ENCODE results near the gene EML3. TPM values are rescaled to one million over a fixed set of nuclear protein-coding genes. Genes with fewer than 3 reads are reported as not detected.

EML3 gene
- total and polyA plus RNA-seq, 2 of the 13 experiments (the other 11 are each of a cell fraction or from before 2014, with no cell fraction given), result 10.6 to 12.3 TPM

GRCh38 chr11:62654297-62654696, 41.7 kb upstream of the EML3 start:
- in situ Hi-C loops (cut with HindIII; ENCODE audit: extremely low pct_ligation_motif_present, low pct_unique_long_range_greater_than_20kb) (no loop called here), intact Hi-C loops (cut with micrococcal nuclease; ENCODE audit: unreplicated experiment) (loop anchor here (5.0 kb wide), 2 partner anchors 42 to 62 kb away; partner anchors contain the start of genes EML3, ROM1 and TUT1)
- POLR2A ChIA-PET, result interaction anchor here (0.6 to 6.3 kb wide), 10 partner anchors 10 to 150 kb away, joined by 3 to 186 read pairs (median 8); partner anchors contain the start of genes B3GAT3, C11orf98, CSKMT and EEF1G
- BruUV-seq (replicated peaks), result no TSS peak
- H3K36me3 ChIP-seq (replicated peaks in 1 of 2; ENCODE audit: control insufficient read depth in 1 of 2, insufficient read depth in 2 of 2, low read length in 2 of 2), result peaks cover 2 to 5% of the 10 kb centered on the region in 2 experiments; a peak in 3 of 5 replicates
- H4K20me1 ChIP-seq (ENCODE audit: insufficient read depth, low read length), result no peaks in the 10 kb centered on the region; the same call in 1 of the 2 replicates
- FAIRE-seq, result no peak
- H3K4me1 ChIP-seq (ENCODE audit: insufficient read depth, low read length), result peaks cover 34% of the 10 kb centered on the region
- CTCF ChIA-PET (ENCODE audit: low intra/inter-chr PET ratio, low total read pairs), result no interaction called here
- H3K79me2 ChIP-seq (ENCODE audit: insufficient read depth, low read length), result peaks cover 20% of the 10 kb centered on the region
- H3K4me2 ChIP-seq (ENCODE audit: low read depth, low read length), result peak overlapping the region; percentile 46; the same call in 1 of the 2 replicates
- no peak for DNase-seq (ENCODE audit: low spot score)
- peak overlapping the region in 1 of 3 experiments; percentile 15; a peak in 1 of 6 replicates for H3K4me3 ChIP-seq (replicated peaks in 1 of 3; ENCODE audit: insufficient read depth in 1 of 3, low read depth in 2 of 3, low read length in 3 of 3)
- no peaks in the 10 kb centered on the region for H3K27me3 ChIP-seq (ENCODE audit: control insufficient read depth in 1 of 2, insufficient read depth in 2 of 2, low read length in 2 of 2)
- no peak for ATAC-seq
- TF ChIP-seq SPEN (CRISPR knock-in tag; IDR thresholded peaks at IDR 0.05; ENCODE audit: low read depth), result 0 out of 2 replicates have a peak, but pooled peaks have one; percentile 20
- peak; percentile 94 for TF ChIP-seq ZNF121 (CRISPR knock-in tag; IDR thresholded peaks at IDR 0.05)
- TF ChIP-seq IRX3 (CRISPR knock-in tag; IDR thresholded peaks at IDR 0.05; ENCODE audit: borderline replicate concordance, low read depth), result no peak
- H3K9me3 ChIP-seq (ENCODE audit: low read length), result no peaks in the 10 kb centered on the region
- H3K27ac ChIP-seq (ENCODE audit: extremely low read length, insufficient read depth, low read length), result no peak overlapping the region
- 77% methylated on average over 11 of the region's 11 CpGs for WGBS (ENCODE audit: low lambda C conversion rate)
- no peak overlapping the region for H2AFZ ChIP-seq (ENCODE audit: low read length)
- no peak overlapping the region for H3K9ac ChIP-seq (ENCODE audit: insufficient read depth, low read depth, low read length)

GRCh38 chr11:62652161-62653006, 39.8 kb upstream of the EML3 start:
- Histone ChIP-seq H4K20me1 (ENCODE audit: insufficient read depth, low read length) (no peaks in the 10 kb centered on the region; the same call in 1 of the 2 replicates), H3K4me1 (ENCODE audit: insufficient read depth, low read length) (peaks cover 39% of the 10 kb centered on the region), H3K36me3 (replicated peaks in 1 of 2; ENCODE audit: control insufficient read depth in 1 of 2, insufficient read depth in 2 of 2, low read length in 2 of 2) (peaks cover 4 to 14% of the 10 kb centered on the region in 2 experiments; a peak in 3 of 5 replicates), H3K27me3 (ENCODE audit: control insufficient read depth in 1 of 2, insufficient read depth in 2 of 2, low read length in 2 of 2) (no peaks in the 10 kb centered on the region), H3K27ac (ENCODE audit: extremely low read length, insufficient read depth, low read length) (peak overlapping the region; percentile 84), H3K9ac (ENCODE audit: insufficient read depth, low read depth, low read length) (peak overlapping the region; percentile 97), H3K4me2 (ENCODE audit: low read depth, low read length) (peak overlapping the region; percentile 97), H3K9me3 (ENCODE audit: low read length) (no peaks in the 10 kb centered on the region), H2AFZ (ENCODE audit: low read length) (no peak overlapping the region), H3K4me3 (replicated peaks in 1 of 3; ENCODE audit: insufficient read depth in 1 of 3, low read depth in 2 of 3, low read length in 3 of 3) (peak overlapping the region; percentile 88 to 92 (median 89)), H3K79me2 (ENCODE audit: insufficient read depth, low read length) (peaks cover 20% of the 10 kb centered on the region)
- no peak for DNase-seq (ENCODE audit: low spot score)
- intact Hi-C loops (cut with micrococcal nuclease; ENCODE audit: unreplicated experiment) (loop anchor here (5.0 kb wide), 2 partner anchors 40 to 60 kb away; partner anchors contain the start of genes EML3, ROM1 and TUT1), in situ Hi-C loops (cut with HindIII; ENCODE audit: extremely low pct_ligation_motif_present, low pct_unique_long_range_greater_than_20kb) (no loop called here)
- BruUV-seq (replicated peaks), result TSS peak; percentile 79
- POLR2A ChIA-PET, result interaction anchor here (0.6 to 6.3 kb wide), 26 partner anchors 8 to 187 kb away, joined by 3 to 186 read pairs (median 6); partner anchors contain the start of genes B3GAT3, BSCL2, C11orf98 and CSKMT
- CTCF ChIA-PET (ENCODE audit: low intra/inter-chr PET ratio, low total read pairs), result no interaction called here
- peak; percentile 16 for ATAC-seq
- no peak for FAIRE-seq
- WGBS (ENCODE audit: low lambda C conversion rate), result 59% methylated on average over 9 of the region's 16 CpGs
- TF ChIP-seq REPIN1 (CRISPR knock-in tag; IDR thresholded peaks at IDR 0.05; ENCODE audit: borderline replicate concordance, low read depth) (no peak), BCL6 (CRISPR knock-in tag; IDR thresholded peaks at IDR 0.05) (0 out of 2 replicates have a peak, but pooled peaks have one; percentile 0), ZNF20 (CRISPR knock-in tag; IDR thresholded peaks at IDR 0.05) (no peak), FOXP1 (IDR thresholded peaks at IDR 0.05) (no peak), FOXP1 (CRISPR knock-in tag; IDR thresholded peaks at IDR 0.05) (no peak), ZNF333 (CRISPR knock-in tag; IDR thresholded peaks at IDR 0.05; ENCODE audit: borderline replicate concordance) (0 out of 2 replicates have a peak, but pooled peaks have one; percentile 17), HBP1 (CRISPR knock-in tag; IDR thresholded peaks at IDR 0.05; ENCODE audit: low read depth) (no peak), ZNF724P (CRISPR knock-in tag; IDR thresholded peaks at IDR 0.05; ENCODE audit: borderline replicate concordance) (no peak), ZBTB8A (CRISPR knock-in tag; IDR thresholded peaks at IDR 0.05; ENCODE audit: borderline replicate concordance, low read depth) (no peak)

All from HepG2 (cell line).